GM23338 (cell line): ENCODE data around the gene CLTA. TPM values are rescaled to one million over a fixed set of nuclear protein-coding genes. Genes with fewer than 3 reads are reported as not detected.

Source experiments
- ATAC-seq: fragments of 200-7000 bp; cut with Tn5 transposase; 3 replicates; pipeline ENCODE4 v1.9.1; 2020
- DNase-seq: peaks from one replicate; pipeline ENCODE4 v3.0.0-alpha.2; 2015; ENCODE audit warnings: low spot score
- H2AFZ ChIP-seq: fragments of 200-600 bp; sonication (generic); 2 replicates; pipeline ENCODE4 v1.8.0; 2016; ENCODE audit warnings: antibody characterized with exemption, mild to moderate bottlenecking, moderate library complexity
- H3F3A ChIP-seq: fragments of 200-600 bp; sonication (generic); replicated peaks from 2 replicates; pipeline ENCODE4 v1.8.0; 2017; ENCODE audit warnings: antibody characterized with exemption, mixed run types, low read depth
- H3K27ac ChIP-seq: fragments of 200-600 bp; sonication (generic); 2 replicates; pipeline ENCODE4 v1.6.1; 2016; ENCODE audit warnings: low read depth
- H3K27me3 ChIP-seq: fragments of 200-600 bp; sonication (generic); 2 replicates; pipeline ENCODE4 v1.8.0; 2016; ENCODE audit warnings: mild to moderate bottlenecking, mixed run types, moderate library complexity; ENCODE audit not compliant: insufficient read depth
- H3K36me3 ChIP-seq: fragments of 200-600 bp; sonication (generic); 2 replicates; pipeline ENCODE4 v1.8.0; 2016; ENCODE audit warnings: mild to moderate bottlenecking; ENCODE audit not compliant: insufficient read depth
- H3K4me1 ChIP-seq: fragments of 200-600 bp; sonication (generic); 2 replicates; pipeline ENCODE4 v1.8.0; 2016; ENCODE audit warnings: mild to moderate bottlenecking, moderate library complexity; ENCODE audit not compliant: insufficient read depth
- H3K4me2 ChIP-seq: fragments of 200-600 bp; sonication (generic); 2 replicates; pipeline ENCODE4 v1.7.1; 2017; ENCODE audit warnings: mixed run types
- H3K4me3 ChIP-seq: fragments of 200-600 bp; sonication (generic); 2 replicates; pipeline ENCODE4 v1.6.1; 2016; ENCODE audit warnings: mixed run types
- H3K79me2 ChIP-seq: fragments of 200-600 bp; sonication (generic); replicated peaks from 2 replicates; pipeline ENCODE4 v1.8.0; 2017; ENCODE audit warnings: mild to moderate bottlenecking; ENCODE audit not compliant: insufficient read depth
- H3K9me2 ChIP-seq: fragments of 200-600 bp; sonication (generic); 2 replicates; pipeline ENCODE4 v1.8.0; 2017; ENCODE audit not compliant: insufficient read depth
- H4K20me1 ChIP-seq: fragments of 200-600 bp; sonication (generic); replicated peaks from 2 replicates; pipeline ENCODE4 v1.8.0; 2017; ENCODE audit warnings: mild to moderate bottlenecking; ENCODE audit not compliant: insufficient read depth
- H3K27ac Mint-ChIP-seq: 2 replicates; pipeline ENCODE4 v1.8.0; 2020; ENCODE audit warnings: inconsistent platforms, mild to moderate bottlenecking, moderate library complexity, mixed read lengths
- H3K27me3 Mint-ChIP-seq: 3 replicates; pipeline ENCODE4 v1.8.0; 2022; ENCODE audit warnings: low read depth, mild to moderate bottlenecking, moderate library complexity, mixed read lengths, inconsistent platforms; ENCODE audit not compliant: insufficient read depth, poor library complexity
- H3K36me3 Mint-ChIP-seq: 3 replicates; pipeline ENCODE4 v1.8.0; 2021; ENCODE audit warnings: low read depth, mild to moderate bottlenecking, inconsistent platforms, moderate library complexity, mixed read lengths
- H3K4me1 Mint-ChIP-seq: 3 replicates; pipeline ENCODE4 v1.8.0; 2020; ENCODE audit warnings: mild to moderate bottlenecking, inconsistent platforms, mixed read lengths
- H3K4me3 Mint-ChIP-seq: 3 replicates; pipeline ENCODE4 v1.8.0; 2021; ENCODE audit warnings: moderate library complexity, mild to moderate bottlenecking, inconsistent platforms, mixed read lengths
- H3K9me3 Mint-ChIP-seq: 3 replicates; pipeline ENCODE4 v1.8.0; 2020; ENCODE audit warnings: moderate library complexity, mild to moderate bottlenecking, inconsistent platforms, mixed read lengths
- CREB1 ChIP-seq: fragments of 250-450 bp; sonication (Bioruptor Pico); IDR thresholded peaks from 2 replicates; pipeline ENCODE4 v1.5.0; 2020; ENCODE audit warnings: low read depth, mild to moderate bottlenecking, moderate library complexity
- EZH2 ChIP-seq: fragments of 200-600 bp; sonication (generic); IDR thresholded peaks from one replicate; pipeline ENCODE4 v1.8.0; 2017; ENCODE audit warnings: antibody characterized with exemption, mild to moderate bottlenecking, low read depth; ENCODE audit not compliant: unreplicated experiment
- EZH2phosphoT487 ChIP-seq: fragments of 200-600 bp; sonication (generic); IDR thresholded peaks from one replicate; pipeline ENCODE4 v1.8.1; 2018; ENCODE audit warnings: antibody characterized with exemption; ENCODE audit not compliant: unreplicated experiment
- NANOG ChIP-seq: IDR thresholded peaks from 2 replicates; pipeline ENCODE4 v1.6.1; 2016; ENCODE audit warnings: antibody characterized with exemption, borderline replicate concordance
- POLR2AphosphoS5 ChIP-seq: IDR thresholded peaks from 2 replicates; pipeline ENCODE4 v1.6.1; 2016; ENCODE audit warnings: antibody characterized with exemption, low read depth
- STAT1 ChIP-seq: IDR thresholded peaks from one replicate; pipeline ENCODE4 v1.6.1; 2016; ENCODE audit warnings: antibody characterized with exemption; ENCODE audit not compliant: unreplicated experiment
- ZNF114 ChIP-seq: fragments of 250-450 bp; sonication (Bioruptor Pico); IDR thresholded peaks from 2 replicates; pipeline ENCODE4 v1.5.0; 2020; ENCODE audit warnings: mild to moderate bottlenecking, moderate library complexity
- ZNF331 ChIP-seq: fragments of 250-450 bp; sonication (Bioruptor Pico); IDR thresholded peaks from 2 replicates; pipeline ENCODE4 v1.5.0; 2020; ENCODE audit warnings: low read depth, mild to moderate bottlenecking, moderate library complexity
- polyA plus RNA-seq: library from polyadenylated mRNA; unstranded; fragments of >200 nt; fragmentation: Nextera tagmentation; extraction: Ambion mirVana; gene quantifications from 2 replicates; pipeline ENCODE4 v1.2.1, GENCODE V29; 2016
- total RNA-seq: library from RNA; depleted of rRNA; stranded (reverse); fragments of >200 nt; shearing (Covaris generic); gene quantifications from 2 replicates; pipeline ENCODE4 v1.2.3, GENCODE V29; 2014
- TF ChIP-seq, protein P1 (sequence below): fragments of 250-450 bp; sonication (Bioruptor Pico); IDR thresholded peaks from 2 replicates; pipeline ENCODE4 v1.5.0; 2020; ENCODE audit warnings: mild to moderate bottlenecking, moderate library complexity
- TF ChIP-seq, protein P2 (sequence below): IDR thresholded peaks from 2 replicates; pipeline ENCODE4 v1.6.1; 2016; ENCODE audit warnings: antibody characterized with exemption
- TF ChIP-seq, protein P3 (sequence below): IDR thresholded peaks from one replicate; pipeline ENCODE4 v1.6.1; 2018; ENCODE audit warnings: antibody characterized with exemption; ENCODE audit not compliant: unreplicated experiment

Gene CLTA
- total and polyA plus RNA-seq, 2 experiments from 2014 or later, result 223 to 259 TPM

DNA sequence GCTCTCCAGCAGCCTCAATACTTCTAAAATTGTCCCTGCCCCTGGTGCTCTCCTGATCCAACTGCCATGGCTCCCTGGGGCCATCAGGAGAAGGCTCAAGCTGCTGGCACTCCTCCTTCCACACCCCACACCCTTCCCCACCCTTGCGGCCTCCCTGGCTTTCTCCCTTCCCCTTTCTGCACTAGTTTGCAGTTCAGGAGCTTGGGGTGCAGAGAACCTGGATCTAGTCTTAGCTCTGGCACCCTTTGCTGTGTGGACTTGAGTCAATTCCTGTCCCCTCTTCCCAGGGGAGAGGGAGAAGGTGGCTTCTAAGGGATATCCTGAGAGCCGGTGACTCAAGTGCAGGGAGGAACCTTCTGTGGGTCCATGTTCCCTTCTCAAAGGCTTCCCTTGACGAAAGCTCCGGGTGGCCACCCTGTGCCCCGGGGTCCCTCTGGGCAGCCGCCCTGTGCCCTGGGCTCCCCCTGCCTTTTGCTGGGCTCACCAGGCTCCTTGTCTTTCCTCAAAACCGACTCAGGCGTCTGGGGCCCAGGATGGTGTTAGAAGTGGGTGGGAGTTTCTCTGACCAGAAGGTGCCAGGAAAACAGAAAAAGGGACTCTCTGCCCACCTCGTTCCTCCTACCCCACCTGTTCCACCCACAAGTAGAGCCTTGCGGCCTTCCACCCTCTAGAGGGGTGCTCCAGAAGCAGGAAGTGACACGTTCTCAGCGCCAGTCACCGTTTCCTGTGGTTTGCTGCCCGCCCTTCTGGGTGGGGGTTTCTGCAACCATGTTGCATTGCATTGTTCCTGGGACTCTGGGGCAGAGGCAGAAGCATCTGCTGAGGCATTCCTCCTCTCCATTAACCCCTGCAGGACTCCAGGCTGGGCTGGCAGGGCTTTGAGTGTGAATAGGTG is 39.2 kb upstream of the CLTA start:
- no peak overlapping the region for H3K4me2 ChIP-seq
- ATAC-seq (no peak), DNase-seq (no peak)

More for the DNA sequence above, 39.2 kb upstream of the CLTA start:
- Histone ChIP-seq H3K4me1 (no peaks in the 10 kb centered on the region), H3F3A (no peaks in the 10 kb centered on the region), H3K27ac (no peak overlapping the region), H3K27me3 (no peaks in the 10 kb centered on the region), H3K4me3 (no peak overlapping the region), H3K9me2 (no peaks in the 10 kb centered on the region), H3K36me3 (no peaks in the 10 kb centered on the region), H2AFZ (no peak overlapping the region), H4K20me1 (no peaks in the 10 kb centered on the region), H3K79me2 (no peaks in the 10 kb centered on the region)
- TF ChIP-seq NANOG (no peak), ZNF114 (CRISPR knock-in tag) (no peak), STAT1 (no peak), EZH2 (no peak), CREB1 (CRISPR knock-in tag) (no peak), EZH2phosphoT487 (no peak), POLR2AphosphoS5 (no peak), ZNF331 (CRISPR knock-in tag) (no peak)
- TF ChIP-seq, protein P1, sequence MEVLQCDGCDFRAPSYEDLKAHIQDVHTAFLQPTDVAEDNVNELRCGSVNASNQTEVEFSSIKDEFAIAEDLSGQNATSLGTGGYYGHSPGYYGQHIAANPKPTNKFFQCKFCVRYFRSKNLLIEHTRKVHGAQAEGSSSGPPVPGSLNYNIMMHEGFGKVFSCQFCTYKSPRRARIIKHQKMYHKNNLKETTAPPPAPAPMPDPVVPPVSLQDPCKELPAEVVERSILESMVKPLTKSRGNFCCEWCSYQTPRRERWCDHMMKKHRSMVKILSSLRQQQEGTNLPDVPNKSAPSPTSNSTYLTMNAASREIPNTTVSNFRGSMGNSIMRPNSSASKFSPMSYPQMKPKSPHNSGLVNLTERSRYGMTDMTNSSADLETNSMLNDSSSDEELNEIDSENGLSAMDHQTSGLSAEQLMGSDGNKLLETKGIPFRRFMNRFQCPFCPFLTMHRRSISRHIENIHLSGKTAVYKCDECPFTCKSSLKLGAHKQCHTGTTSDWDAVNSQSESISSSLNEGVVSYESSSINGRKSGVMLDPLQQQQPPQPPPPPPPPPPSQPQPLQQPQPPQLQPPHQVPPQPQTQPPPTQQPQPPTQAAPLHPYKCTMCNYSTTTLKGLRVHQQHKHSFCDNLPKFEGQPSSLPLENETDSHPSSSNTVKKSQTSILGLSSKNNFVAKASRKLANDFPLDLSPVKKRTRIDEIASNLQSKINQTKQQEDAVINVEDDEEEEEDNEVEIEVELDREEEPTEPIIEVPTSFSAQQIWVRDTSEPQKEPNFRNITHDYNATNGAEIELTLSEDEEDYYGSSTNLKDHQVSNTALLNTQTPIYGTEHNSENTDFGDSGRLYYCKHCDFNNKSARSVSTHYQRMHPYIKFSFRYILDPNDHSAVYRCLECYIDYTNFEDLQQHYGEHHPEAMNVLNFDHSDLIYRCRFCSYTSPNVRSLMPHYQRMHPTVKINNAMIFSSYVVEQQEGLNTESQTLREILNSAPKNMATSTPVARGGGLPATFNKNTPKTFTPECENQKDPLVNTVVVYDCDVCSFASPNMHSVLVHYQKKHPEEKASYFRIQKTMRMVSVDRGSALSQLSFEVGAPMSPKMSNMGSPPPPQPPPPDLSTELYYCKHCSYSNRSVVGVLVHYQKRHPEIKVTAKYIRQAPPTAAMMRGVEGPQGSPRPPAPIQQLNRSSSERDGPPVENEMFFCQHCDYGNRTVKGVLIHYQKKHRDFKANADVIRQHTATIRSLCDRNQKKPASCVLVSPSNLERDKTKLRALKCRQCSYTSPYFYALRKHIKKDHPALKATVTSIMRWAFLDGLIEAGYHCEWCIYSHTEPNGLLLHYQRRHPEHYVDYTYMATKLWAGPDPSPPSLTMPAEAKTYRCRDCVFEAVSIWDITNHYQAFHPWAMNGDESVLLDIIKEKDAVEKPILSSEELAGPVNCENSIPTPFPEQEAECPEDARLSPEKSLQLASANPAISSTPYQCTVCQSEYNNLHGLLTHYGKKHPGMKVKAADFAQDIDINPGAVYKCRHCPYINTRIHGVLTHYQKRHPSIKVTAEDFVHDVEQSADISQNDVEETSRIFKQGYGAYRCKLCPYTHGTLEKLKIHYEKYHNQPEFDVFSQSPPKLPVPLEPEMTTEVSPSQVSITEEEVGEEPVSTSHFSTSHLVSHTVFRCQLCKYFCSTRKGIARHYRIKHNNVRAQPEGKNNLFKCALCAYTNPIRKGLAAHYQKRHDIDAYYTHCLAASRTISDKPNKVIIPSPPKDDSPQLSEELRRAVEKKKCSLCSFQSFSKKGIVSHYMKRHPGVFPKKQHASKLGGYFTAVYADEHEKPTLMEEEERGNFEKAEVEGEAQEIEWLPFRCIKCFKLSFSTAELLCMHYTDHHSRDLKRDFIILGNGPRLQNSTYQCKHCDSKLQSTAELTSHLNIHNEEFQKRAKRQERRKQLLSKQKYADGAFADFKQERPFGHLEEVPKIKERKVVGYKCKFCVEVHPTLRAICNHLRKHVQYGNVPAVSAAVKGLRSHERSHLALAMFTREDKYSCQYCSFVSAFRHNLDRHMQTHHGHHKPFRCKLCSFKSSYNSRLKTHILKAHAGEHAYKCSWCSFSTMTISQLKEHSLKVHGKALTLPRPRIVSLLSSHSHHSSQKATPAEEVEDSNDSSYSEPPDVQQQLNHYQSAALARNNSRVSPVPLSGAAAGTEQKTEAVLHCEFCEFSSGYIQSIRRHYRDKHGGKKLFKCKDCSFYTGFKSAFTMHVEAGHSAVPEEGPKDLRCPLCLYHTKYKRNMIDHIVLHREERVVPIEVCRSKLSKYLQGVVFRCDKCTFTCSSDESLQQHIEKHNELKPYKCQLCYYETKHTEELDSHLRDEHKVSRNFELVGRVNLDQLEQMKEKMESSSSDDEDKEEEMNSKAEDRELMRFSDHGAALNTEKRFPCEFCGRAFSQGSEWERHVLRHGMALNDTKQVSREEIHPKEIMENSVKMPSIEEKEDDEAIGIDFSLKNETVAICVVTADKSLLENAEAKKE, result no peak
- TF ChIP-seq, protein P2, sequence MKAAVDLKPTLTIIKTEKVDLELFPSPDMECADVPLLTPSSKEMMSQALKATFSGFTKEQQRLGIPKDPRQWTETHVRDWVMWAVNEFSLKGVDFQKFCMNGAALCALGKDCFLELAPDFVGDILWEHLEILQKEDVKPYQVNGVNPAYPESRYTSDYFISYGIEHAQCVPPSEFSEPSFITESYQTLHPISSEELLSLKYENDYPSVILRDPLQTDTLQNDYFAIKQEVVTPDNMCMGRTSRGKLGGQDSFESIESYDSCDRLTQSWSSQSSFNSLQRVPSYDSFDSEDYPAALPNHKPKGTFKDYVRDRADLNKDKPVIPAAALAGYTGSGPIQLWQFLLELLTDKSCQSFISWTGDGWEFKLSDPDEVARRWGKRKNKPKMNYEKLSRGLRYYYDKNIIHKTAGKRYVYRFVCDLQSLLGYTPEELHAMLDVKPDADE, result no peak
- TF ChIP-seq, protein P3, sequence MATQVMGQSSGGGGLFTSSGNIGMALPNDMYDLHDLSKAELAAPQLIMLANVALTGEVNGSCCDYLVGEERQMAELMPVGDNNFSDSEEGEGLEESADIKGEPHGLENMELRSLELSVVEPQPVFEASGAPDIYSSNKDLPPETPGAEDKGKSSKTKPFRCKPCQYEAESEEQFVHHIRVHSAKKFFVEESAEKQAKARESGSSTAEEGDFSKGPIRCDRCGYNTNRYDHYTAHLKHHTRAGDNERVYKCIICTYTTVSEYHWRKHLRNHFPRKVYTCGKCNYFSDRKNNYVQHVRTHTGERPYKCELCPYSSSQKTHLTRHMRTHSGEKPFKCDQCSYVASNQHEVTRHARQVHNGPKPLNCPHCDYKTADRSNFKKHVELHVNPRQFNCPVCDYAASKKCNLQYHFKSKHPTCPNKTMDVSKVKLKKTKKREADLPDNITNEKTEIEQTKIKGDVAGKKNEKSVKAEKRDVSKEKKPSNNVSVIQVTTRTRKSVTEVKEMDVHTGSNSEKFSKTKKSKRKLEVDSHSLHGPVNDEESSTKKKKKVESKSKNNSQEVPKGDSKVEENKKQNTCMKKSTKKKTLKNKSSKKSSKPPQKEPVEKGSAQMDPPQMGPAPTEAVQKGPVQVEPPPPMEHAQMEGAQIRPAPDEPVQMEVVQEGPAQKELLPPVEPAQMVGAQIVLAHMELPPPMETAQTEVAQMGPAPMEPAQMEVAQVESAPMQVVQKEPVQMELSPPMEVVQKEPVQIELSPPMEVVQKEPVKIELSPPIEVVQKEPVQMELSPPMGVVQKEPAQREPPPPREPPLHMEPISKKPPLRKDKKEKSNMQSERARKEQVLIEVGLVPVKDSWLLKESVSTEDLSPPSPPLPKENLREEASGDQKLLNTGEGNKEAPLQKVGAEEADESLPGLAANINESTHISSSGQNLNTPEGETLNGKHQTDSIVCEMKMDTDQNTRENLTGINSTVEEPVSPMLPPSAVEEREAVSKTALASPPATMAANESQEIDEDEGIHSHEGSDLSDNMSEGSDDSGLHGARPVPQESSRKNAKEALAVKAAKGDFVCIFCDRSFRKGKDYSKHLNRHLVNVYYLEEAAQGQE, result no peak
- H3K4me1 Mint-ChIP-seq, result peaks cover 6% of the 10 kb centered on the region
- H3K9me3 Mint-ChIP-seq, result peaks cover 14% of the 10 kb centered on the region
- H3K4me3 Mint-ChIP-seq, result no peak overlapping the region
- peaks cover 10% of the 10 kb centered on the region; the same call in 2 of the 3 replicates for H3K36me3 Mint-ChIP-seq
- H3K27me3 Mint-ChIP-seq, result peaks cover 10% of the 10 kb centered on the region
- no peak overlapping the region for H3K27ac Mint-ChIP-seq
